ENCODE data around the gene ASCL1.

GRCh38 chr12:102973583-102973982, 16.1 kb downstream of the ASCL1 start:
- TF ChIP-seq POLR2A (IDR thresholded peaks at IDR 0.05): no peak
- TF ChIP-seq, protein P1, sequence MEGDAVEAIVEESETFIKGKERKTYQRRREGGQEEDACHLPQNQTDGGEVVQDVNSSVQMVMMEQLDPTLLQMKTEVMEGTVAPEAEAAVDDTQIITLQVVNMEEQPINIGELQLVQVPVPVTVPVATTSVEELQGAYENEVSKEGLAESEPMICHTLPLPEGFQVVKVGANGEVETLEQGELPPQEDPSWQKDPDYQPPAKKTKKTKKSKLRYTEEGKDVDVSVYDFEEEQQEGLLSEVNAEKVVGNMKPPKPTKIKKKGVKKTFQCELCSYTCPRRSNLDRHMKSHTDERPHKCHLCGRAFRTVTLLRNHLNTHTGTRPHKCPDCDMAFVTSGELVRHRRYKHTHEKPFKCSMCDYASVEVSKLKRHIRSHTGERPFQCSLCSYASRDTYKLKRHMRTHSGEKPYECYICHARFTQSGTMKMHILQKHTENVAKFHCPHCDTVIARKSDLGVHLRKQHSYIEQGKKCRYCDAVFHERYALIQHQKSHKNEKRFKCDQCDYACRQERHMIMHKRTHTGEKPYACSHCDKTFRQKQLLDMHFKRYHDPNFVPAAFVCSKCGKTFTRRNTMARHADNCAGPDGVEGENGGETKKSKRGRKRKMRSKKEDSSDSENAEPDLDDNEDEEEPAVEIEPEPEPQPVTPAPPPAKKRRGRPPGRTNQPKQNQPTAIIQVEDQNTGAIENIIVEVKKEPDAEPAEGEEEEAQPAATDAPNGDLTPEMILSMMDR (IDR thresholded peaks at IDR 0.05): no peak

Measured in adrenal gland (tissue), 5 donors.